Stomach smooth muscle (tissue), 2 donors: ENCODE data around the gene ZNF280B.
"Not testable (repeated sequence)": the region's sequence is repeated elsewhere in the genome, so short reads cannot be mapped to it uniquely, and the experiment has no call there.

Experiments
- H3K27ac ChIP-seq: one replicate; pipeline ENCODE4 v1.7.0; 2013; ENCODE audit warnings: mild to moderate bottlenecking, low read length, inconsistent platforms
- H3K27me3 ChIP-seq, 2 donors: one replicate each; pipeline ENCODE4 v1.7.0; 2013; ENCODE audit warnings: low read length in 2 of 2; ENCODE audit not compliant: insufficient read depth in 2 of 2, control insufficient read depth in 1 of 2
- H3K36me3 ChIP-seq, 2 donors: one replicate each; pipeline ENCODE4 v1.7.0; 2013; ENCODE audit warnings: low read length in 2 of 2; ENCODE audit not compliant: control insufficient read depth in 2 of 2, insufficient read depth in 2 of 2
- H3K4me1 ChIP-seq: one replicate; pipeline ENCODE4 v1.7.0; 2013; ENCODE audit warnings: low read length; ENCODE audit not compliant: control insufficient read depth, insufficient read depth
- H3K4me3 ChIP-seq, 2 donors: one replicate each; pipeline ENCODE4 v1.7.0; 2013; ENCODE audit warnings: low read length in 2 of 2
- H3K9ac ChIP-seq, 2 donors: one replicate each; pipeline ENCODE4 v1.7.0; 2013; ENCODE audit warnings: low read length in 2 of 2, mild to moderate bottlenecking in 1 of 2
- H3K9me3 ChIP-seq, 2 donors: one replicate each; pipeline ENCODE4 v1.7.0; 2013; ENCODE audit warnings: low read length in 2 of 2; ENCODE audit not compliant: control insufficient read depth in 2 of 2
- donor health status: healthy.
- donor health status: Pancreatic carcinoma.

ZNF280B gene

DNA sequence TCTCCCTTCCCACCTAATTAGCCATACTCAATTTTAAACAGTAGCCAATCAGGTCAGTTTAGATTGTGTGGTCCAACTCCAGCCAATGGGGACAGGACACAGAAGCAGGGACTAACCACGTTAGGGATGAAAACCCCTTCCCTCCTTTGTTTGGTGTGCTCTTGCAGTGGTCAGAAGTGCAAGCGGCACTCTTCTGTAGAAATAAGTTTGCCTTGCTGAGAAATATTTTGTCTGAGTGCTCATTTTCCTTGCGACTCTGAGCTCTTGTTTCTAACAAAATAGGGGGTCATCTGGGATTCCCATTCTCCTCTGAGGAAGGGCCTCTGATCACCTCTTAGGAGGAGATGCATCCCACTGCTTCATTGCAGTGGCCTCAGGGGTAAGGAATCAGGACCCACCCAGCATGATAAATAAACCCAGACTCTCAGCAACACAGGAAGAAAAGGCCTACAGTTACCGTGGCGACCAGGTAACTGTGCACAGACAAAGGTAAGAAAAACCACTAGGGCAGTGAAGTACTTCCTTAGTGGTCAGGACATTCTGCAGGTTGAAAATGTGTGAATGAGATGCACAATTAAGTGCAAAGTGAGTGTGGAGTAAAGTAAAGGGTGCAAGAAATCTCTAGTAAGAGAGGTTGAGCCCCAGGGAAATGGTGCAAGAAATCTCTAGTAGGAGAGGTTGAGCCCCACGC is 55.4 kb downstream of the ZNF280B start:
- Histone ChIP-seq H3K4me3 (no peak overlapping the region), H3K4me1 (no peaks in the 10 kb centered on the region), H3K27ac (no peak overlapping the region), H3K27me3 (peaks cover 0 to 4% of the 10 kb centered on the region in 2 donors), H3K9ac (no peak overlapping the region), H3K36me3 (no peaks in the 10 kb centered on the region), H3K9me3 (peaks cover 0 to 15% of the 10 kb centered on the region in 2 donors)

- Histone ChIP-seq H3K27ac (no peak overlapping the region), H3K4me3 (no peak overlapping the region), H3K9me3 (peaks cover 0 to 10% of the 10 kb centered on the region in 2 donors), H3K9ac (no peak overlapping the region), H3K4me1 (no peaks in the 10 kb centered on the region), H3K27me3 (peaks cover 0 to 5% of the 10 kb centered on the region in 2 donors), H3K36me3 (no peaks in the 10 kb centered on the region)
These were observed 56.3 kb downstream of the ZNF280B start for GRCh38 chr22:22452211-22452610.

- H3K27me3 ChIP-seq, result peaks cover 2 to 6% of the 10 kb centered on the region in 2 donors
- no peak overlapping the region for H3K27ac ChIP-seq
- no peaks in the 10 kb centered on the region for H3K36me3 ChIP-seq
- H3K9ac ChIP-seq, result no peak overlapping the region
- no peak overlapping the region for H3K4me3 ChIP-seq
- H3K4me1 ChIP-seq, result no peaks in the 10 kb centered on the region
- peaks cover 0 to 10% of the 10 kb centered on the region in 2 donors for H3K9me3 ChIP-seq
These were observed 58.2 kb downstream of the ZNF280B start for GRCh38 chr22:22450343-22450839.

DNA sequence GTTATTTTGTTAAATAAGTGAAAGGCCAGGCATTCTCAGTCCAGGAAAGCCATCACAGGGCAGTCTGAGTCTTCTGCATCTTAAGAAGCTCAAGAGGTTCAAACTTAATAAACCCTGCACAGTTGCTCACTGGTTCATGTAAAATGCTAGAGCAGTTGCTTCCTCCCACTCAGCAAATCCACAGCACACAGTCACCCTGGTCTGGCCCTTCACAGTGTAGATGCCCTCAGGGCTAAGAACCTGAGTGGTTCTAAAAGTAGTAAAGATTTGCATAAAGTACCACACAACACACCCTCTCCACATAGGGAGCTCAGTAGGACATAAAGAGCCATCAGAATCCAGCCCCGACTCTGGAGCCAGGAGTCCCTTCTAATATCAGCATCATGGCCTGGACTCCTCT is 58.7 kb downstream of the ZNF280B start:
- peaks cover 0 to 10% of the 10 kb centered on the region in 2 donors for H3K9me3 ChIP-seq
- no peaks in the 10 kb centered on the region for H3K36me3 ChIP-seq
- no peak overlapping the region for H3K27ac ChIP-seq
- H3K27me3 ChIP-seq, result peaks cover 2 to 6% of the 10 kb centered on the region in 2 donors
- H3K4me1 ChIP-seq, result no peaks in the 10 kb centered on the region
- no peak overlapping the region for H3K4me3 ChIP-seq
- no peak overlapping the region for H3K9ac ChIP-seq

- Histone ChIP-seq H3K4me1 (no peaks in the 10 kb centered on the region), H3K9me3 (peaks cover 0 to 2% of the 10 kb centered on the region in 2 donors), H3K4me3 (no peak overlapping the region), H3K27ac (no peak overlapping the region), H3K9ac (no peak overlapping the region), H3K36me3 (no peaks in the 10 kb centered on the region), H3K27me3 (peaks cover 2 to 6% of the 10 kb centered on the region in 2 donors)
These were observed 62.0 kb downstream of the ZNF280B start for GRCh38 chr22:22446517-22446916.

- not testable (repeated sequence) for H3K36me3 ChIP-seq, H3K27me3 ChIP-seq, H3K4me1 ChIP-seq, H3K4me3 ChIP-seq, H3K27ac ChIP-seq, H3K9me3 ChIP-seq, H3K9ac ChIP-seq
These were observed 64.4 kb downstream of the ZNF280B start for GRCh38 chr22:22444007-22444589.

GRCh38 chr22:22442928-22443709 is 65.4 kb downstream of the ZNF280B start:
- Histone ChIP-seq H3K36me3 (no peaks in the 10 kb centered on the region), H3K9me3 (peaks cover 0 to 2% of the 10 kb centered on the region in 2 donors), H3K9ac (no peak overlapping the region), H3K4me1 (no peaks in the 10 kb centered on the region), H3K4me3 (no peak overlapping the region), H3K27me3 (peaks cover 4 to 5% of the 10 kb centered on the region in 2 donors), H3K27ac (no peak overlapping the region)

DNA sequence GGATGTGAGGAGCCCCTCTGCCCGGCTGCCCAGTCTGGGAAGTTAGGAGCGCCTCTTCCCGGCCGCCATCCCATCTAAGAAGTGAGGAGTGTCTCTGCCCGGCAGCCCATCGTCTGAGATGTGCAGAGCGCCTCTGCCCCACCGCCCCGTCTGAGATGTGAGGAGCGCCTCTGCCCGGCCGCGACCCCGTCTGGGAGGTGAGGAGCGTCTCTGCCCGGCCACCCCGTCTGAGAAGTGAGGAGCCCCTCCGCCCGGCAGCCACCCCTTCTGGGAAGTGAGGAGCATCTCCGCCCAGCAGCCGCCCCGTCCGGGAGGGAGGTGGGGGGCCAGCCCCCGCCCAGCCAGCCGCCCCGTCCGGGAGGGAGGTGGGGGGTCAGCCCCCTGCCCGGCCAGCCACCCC is 66.9 kb downstream of the ZNF280B start:
- H3K36me3 ChIP-seq, H3K4me1 ChIP-seq, H3K9me3 ChIP-seq, H3K4me3 ChIP-seq, H3K9ac ChIP-seq, H3K27me3 ChIP-seq, H3K27ac ChIP-seq: not testable (repeated sequence)

DNA sequence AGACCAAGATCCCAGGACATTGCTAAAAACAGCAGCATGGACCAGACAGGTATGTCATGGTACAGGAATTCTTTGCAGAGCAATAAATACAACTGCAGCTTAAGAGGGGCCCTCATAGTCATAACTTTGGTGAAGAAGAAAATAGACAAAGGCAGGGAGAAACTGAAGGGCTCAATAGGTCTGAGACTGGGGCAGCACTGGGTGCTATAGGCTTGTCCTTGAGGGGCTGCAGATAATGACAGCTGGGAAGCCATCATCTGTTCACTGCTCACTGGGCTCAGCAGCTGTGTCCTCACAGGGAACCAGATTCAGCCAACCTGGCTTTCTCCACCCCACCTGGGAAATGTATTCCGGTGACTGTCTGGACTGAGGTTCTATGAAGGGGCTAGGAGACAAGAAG is 68.4 kb downstream of the ZNF280B start:
- Histone ChIP-seq H3K4me1 (no peaks in the 10 kb centered on the region), H3K9me3 (peaks cover 0 to 2% of the 10 kb centered on the region in 2 donors), H3K36me3 (no peaks in the 10 kb centered on the region), H3K4me3 (no peak overlapping the region), H3K9ac (no peak overlapping the region), H3K27ac (no peak overlapping the region), H3K27me3 (peaks cover 2 to 3% of the 10 kb centered on the region in 2 donors)
